Measurements from ENCODE around the gene ARHGAP10. TPM values are rescaled to one million over a fixed set of nuclear protein-coding genes. Genes with fewer than 3 reads are reported as not detected.

The ARHGAP10 gene
- total RNA-seq, 6 experiments from 2014 or later = 5.5 to 13.3 (median 10.4) TPM

GRCh38 chr4:148006001-148006400, 274.1 kb downstream of the ARHGAP10 start:
- Histone ChIP-seq H3K27ac (no peak overlapping the region), H3K4me1 (no peaks in the 10 kb centered on the region), H3K4me3 (no peak overlapping the region), H3K9me3 (no peaks in the 10 kb centered on the region), H3K36me3 (no peaks in the 10 kb centered on the region), H3K27me3 (no peaks in the 10 kb centered on the region)
- DNase-seq (no peak), ATAC-seq (no peak)
- no peak for TF ChIP-seq CTCF (IDR thresholded peaks at IDR 0.05)
- TF ChIP-seq POLR2A (IDR thresholded peaks at IDR 0.05) = no peak
- intact Hi-C loops (cut with DNase I) = no loop called here
- WGBS (ENCODE audit: insufficient coverage, low coverage, low lambda C conversion rate, missing lambda C conversion rate) = 76% methylated on average over 9 of the region's 11 CpGs

- intact Hi-C loops (cut with DNase I) = no loop called here
- Histone ChIP-seq H3K9me3 (no peaks in the 10 kb centered on the region), H3K36me3 (no peaks in the 10 kb centered on the region), H3K4me3 (no peak overlapping the region), H3K27ac (no peak overlapping the region), H3K4me1 (no peaks in the 10 kb centered on the region), H3K27me3 (no peaks in the 10 kb centered on the region)
- DNase-seq = no peak
- ATAC-seq = peak; percentile 69 to 84 (median 78)
- WGBS (ENCODE audit: insufficient coverage, low coverage, low lambda C conversion rate, missing lambda C conversion rate) = 64% methylated on average over 4 of the region's 7 CpGs
- TF ChIP-seq POLR2A (IDR thresholded peaks at IDR 0.05) (no peak), CTCF (IDR thresholded peaks at IDR 0.05) (no peak)
These were observed 275.4 kb downstream of the ARHGAP10 start for GRCh38 chr4:148007314-148007760.

- H3K27ac ChIP-seq = no peak overlapping the region
- H3K9me3 ChIP-seq = no peaks in the 10 kb centered on the region
- intact Hi-C loops (cut with DNase I) = no loop called here
- DNase-seq (no peak), ATAC-seq (peak; percentile 48 to 75 (median 68))
- 27% methylated on average over 3 of the region's 3 CpGs for WGBS (ENCODE audit: insufficient coverage, low coverage, low lambda C conversion rate, missing lambda C conversion rate)
- H3K36me3 ChIP-seq = no peaks in the 10 kb centered on the region
- H3K4me1 ChIP-seq = no peaks in the 10 kb centered on the region
- no peaks in the 10 kb centered on the region for H3K27me3 ChIP-seq
- H3K4me3 ChIP-seq = no peak overlapping the region
- no peak for TF ChIP-seq POLR2A (IDR thresholded peaks at IDR 0.05)
- no peak for TF ChIP-seq CTCF (IDR thresholded peaks at IDR 0.05)
These were observed 275.9 kb downstream of the ARHGAP10 start for GRCh38 chr4:148007792-148008191.

- Histone ChIP-seq H3K27me3 (no peaks in the 10 kb centered on the region), H3K9me3 (no peaks in the 10 kb centered on the region), H3K4me3 (no peak overlapping the region), H3K27ac (peak overlapping the region in 1 of 3 donors; percentile 30), H3K36me3 (no peaks in the 10 kb centered on the region), H3K4me1 (peaks cover 0 to 22% (median 5%) of the 10 kb centered on the region in 4 donors)
- peak; percentile 47 to 68 (median 65) for ATAC-seq
- TF ChIP-seq CTCF (IDR thresholded peaks at IDR 0.05) (no peak), POLR2A (IDR thresholded peaks at IDR 0.05) (no peak)
- no peak for DNase-seq
- intact Hi-C loops (cut with DNase I) = no loop called here
- WGBS (ENCODE audit: insufficient coverage, low coverage, low lambda C conversion rate, missing lambda C conversion rate) = 51% methylated on average over 2 of the region's 2 CpGs
These were observed 283.2 kb downstream of the ARHGAP10 start for GRCh38 chr4:148015058-148015457.

- DNase-seq (no peak), ATAC-seq (peak; percentile 72 to 92 (median 86))
- peaks cover 0 to 22% (median 5%) of the 10 kb centered on the region in 4 donors for H3K4me1 ChIP-seq
- no peaks in the 10 kb centered on the region for H3K9me3 ChIP-seq
- no peak overlapping the region for H3K4me3 ChIP-seq
- TF ChIP-seq CTCF (IDR thresholded peaks at IDR 0.05) (no peak), POLR2A (IDR thresholded peaks at IDR 0.05) (no peak)
- no peaks in the 10 kb centered on the region for H3K27me3 ChIP-seq
- H3K36me3 ChIP-seq = no peaks in the 10 kb centered on the region
- WGBS (ENCODE audit: insufficient coverage, low coverage, low lambda C conversion rate, missing lambda C conversion rate) = 54% methylated on average over 8 of the region's 8 CpGs
- peak overlapping the region in 1 of 3 donors; percentile 30 for H3K27ac ChIP-seq
- intact Hi-C loops (cut with DNase I) = no loop called here
These were observed 283.6 kb downstream of the ARHGAP10 start for GRCh38 chr4:148015468-148015867.

All from right lobe of liver (tissue), 6 donors.